GM19023 (cell line): ENCODE measurements around the gene ZBTB7B.
"Not testable (repeated sequence)": the region's sequence is repeated elsewhere in the genome, so short reads cannot be mapped to it uniquely, and the experiment has no call there.

ENCODE experiments used
- ATAC-seq: cut with Tn5 transposase; IDR thresholded peaks from one replicate; pipeline ENCODE4 v1.9.1; 2021; ENCODE audit warnings: mild to moderate bottlenecking, moderate library complexity; ENCODE audit not compliant: unreplicated experiment

ZBTB7B gene

GRCh38 chr1:154967331-154967950 lies 35.2 kb upstream of the ZBTB7B start:
- no peak for ATAC-seq

GRCh38 chr1:154968731-154969130 lies 33.9 kb upstream of the ZBTB7B start:
- no peak for ATAC-seq

GRCh38 chr1:154969246-154969645 lies 33.4 kb upstream of the ZBTB7B start:
- ATAC-seq: no peak

GRCh38 chr1:154969860-154970452 lies 32.6 kb upstream of the ZBTB7B start:
- no peak for ATAC-seq

- no peak for ATAC-seq
These were observed 31.8 kb upstream of the ZBTB7B start, which contains the start of gene SHC1 for GRCh38 chr1:154970631-154971340. Gene SHC1, minus strand, starts transcription at chr1:154970747. Its CDS starts 221 bp downstream, at chr1:154970526.

- ATAC-seq: no peak
These were observed 31.1 kb upstream of the ZBTB7B start for GRCh38 chr1:154971341-154971998.

- ATAC-seq: no peak
These were observed 30.4 kb upstream of the ZBTB7B start for GRCh38 chr1:154972213-154972516.

GRCh38 chr1:154972517-154973343 lies 29.9 kb upstream of the ZBTB7B start:
- ATAC-seq: no peak

- no peak for ATAC-seq
These were observed 29.1 kb upstream of the ZBTB7B start for GRCh38 chr1:154973344-154974101.

- ATAC-seq: peak; percentile 76
These were observed 28.3 kb upstream of the ZBTB7B start, which contains the start of gene CKS1B for GRCh38 chr1:154974102-154974807. Gene CKS1B, plus strand, starts transcription at chr1:154974681. Its CDS starts 65 bp downstream, at chr1:154974746.

GRCh38 chr1:154974808-154975408 lies 27.7 kb upstream of the ZBTB7B start:
- ATAC-seq: peak; percentile 38

GRCh38 chr1:154975409-154976059 lies 27.1 kb upstream of the ZBTB7B start:
- no peak for ATAC-seq

- ATAC-seq: not testable (repeated sequence)
These were observed 24.8 kb upstream of the ZBTB7B start for GRCh38 chr1:154977762-154978161.

- no peak for ATAC-seq
These were observed 24.2 kb upstream of the ZBTB7B start for GRCh38 chr1:154978360-154978759.

- ATAC-seq: no peak
These were observed 20.3 kb upstream of the ZBTB7B start for GRCh38 chr1:154982341-154982740.

GRCh38 chr1:154982897-154983648 lies 19.5 kb upstream of the ZBTB7B start, which contains the start of gene FLAD1:
Gene FLAD1, plus strand, starts transcription at chr1:154983344. Its CDS starts 351 bp downstream, at chr1:154983695.
- peak; percentile 99 for ATAC-seq

- ATAC-seq: no peak
These were observed 18.7 kb upstream of the ZBTB7B start for GRCh38 chr1:154983776-154984466.
